C4-2B (cell line): ENCODE measurements around the gene TMEM183A.

Experiments used
- ZFX ChIP-seq: fragments of 450-650 bp; IDR thresholded peaks from 2 replicates; pipeline ENCODE4 v1.6.1; 2017
- TF ChIP-seq, protein P1 (sequence below): fragments of 450-650 bp; conservative IDR thresholded peaks from 2 replicates; pipeline ENCODE4 v1.5.1; 2017; ENCODE audit warnings: mild to moderate bottlenecking

DNA sequence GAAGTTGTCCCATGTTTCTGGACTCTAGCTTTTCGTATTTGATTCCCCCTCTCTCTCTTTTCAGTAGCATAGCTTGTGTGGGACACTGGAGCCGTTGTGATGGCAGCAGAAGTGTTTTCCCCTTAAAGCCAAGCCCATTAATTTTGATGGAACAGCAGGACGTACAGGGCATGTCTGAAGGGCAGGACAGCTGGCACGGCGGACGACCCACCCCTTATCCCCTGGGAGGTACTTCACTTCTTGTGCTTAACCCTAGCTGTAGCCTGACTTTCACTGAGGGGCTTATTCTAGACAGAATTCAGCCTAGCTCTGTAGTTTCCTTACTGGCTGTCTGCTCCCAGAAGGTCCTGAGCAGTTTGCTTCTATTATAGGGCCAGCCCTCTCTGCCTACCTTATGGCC, 10.5 kb downstream of the TMEM183A start:
- TF ChIP-seq, protein P1, sequence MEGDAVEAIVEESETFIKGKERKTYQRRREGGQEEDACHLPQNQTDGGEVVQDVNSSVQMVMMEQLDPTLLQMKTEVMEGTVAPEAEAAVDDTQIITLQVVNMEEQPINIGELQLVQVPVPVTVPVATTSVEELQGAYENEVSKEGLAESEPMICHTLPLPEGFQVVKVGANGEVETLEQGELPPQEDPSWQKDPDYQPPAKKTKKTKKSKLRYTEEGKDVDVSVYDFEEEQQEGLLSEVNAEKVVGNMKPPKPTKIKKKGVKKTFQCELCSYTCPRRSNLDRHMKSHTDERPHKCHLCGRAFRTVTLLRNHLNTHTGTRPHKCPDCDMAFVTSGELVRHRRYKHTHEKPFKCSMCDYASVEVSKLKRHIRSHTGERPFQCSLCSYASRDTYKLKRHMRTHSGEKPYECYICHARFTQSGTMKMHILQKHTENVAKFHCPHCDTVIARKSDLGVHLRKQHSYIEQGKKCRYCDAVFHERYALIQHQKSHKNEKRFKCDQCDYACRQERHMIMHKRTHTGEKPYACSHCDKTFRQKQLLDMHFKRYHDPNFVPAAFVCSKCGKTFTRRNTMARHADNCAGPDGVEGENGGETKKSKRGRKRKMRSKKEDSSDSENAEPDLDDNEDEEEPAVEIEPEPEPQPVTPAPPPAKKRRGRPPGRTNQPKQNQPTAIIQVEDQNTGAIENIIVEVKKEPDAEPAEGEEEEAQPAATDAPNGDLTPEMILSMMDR, result no peak
- no peak for TF ChIP-seq ZFX
